ENCODE results near the gene SLAMF8. TPM values are rescaled to one million over a fixed set of nuclear protein-coding genes. Genes with fewer than 3 reads are reported as not detected.

Gene SLAMF8
- polyA plus RNA-seq, 1 donor from 2014 or later, result not detected

DNA sequence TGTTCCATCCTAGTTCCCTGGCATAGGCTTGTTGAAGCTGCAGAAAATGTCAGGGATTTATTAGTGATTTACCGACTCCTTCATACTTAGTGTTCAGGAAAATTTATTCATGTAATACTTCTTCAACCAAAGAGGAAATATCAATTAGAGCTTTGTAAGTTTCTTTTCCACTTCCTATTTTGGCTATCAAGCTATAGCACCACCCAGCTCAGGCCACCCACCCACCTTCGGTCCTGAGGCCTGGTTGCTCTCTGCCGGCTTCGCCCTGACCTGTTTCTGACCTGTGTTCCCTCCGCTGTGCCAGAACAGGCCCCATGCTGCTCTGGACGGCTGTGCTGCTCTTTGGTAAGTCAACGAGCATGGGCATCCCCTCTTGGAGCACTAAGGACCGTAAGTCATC, 24.6 kb upstream of the SLAMF8 start, which contains the start of gene FCRL6:
FCRL6 (plus strand) TSS at position 250 of the 400 bp plus-strand sequence; CDS start at position 315, 65 bp downstream.
- H3K4me3 ChIP-seq (ENCODE audit: low read length), result no peak within 1 kb of the TSS
- no peaks in the 10 kb centered on the region for H4K20me1 ChIP-seq (ENCODE audit: insufficient read depth)
- H3K27ac ChIP-seq (ENCODE audit: low read length), result no peak within 1 kb of the TSS
- no peaks in the 10 kb centered on the region for H3F3A ChIP-seq (ENCODE audit: insufficient read depth, low read length, poor library complexity, severe bottlenecking)
- H3K27me3 ChIP-seq (ENCODE audit: insufficient read depth, low read depth, low read length), result peaks cover under 1% of the 10 kb centered on the region
- no peaks in the 10 kb centered on the region for H3K9me3 ChIP-seq (ENCODE audit: low read length)
- no peak within 1 kb of the TSS for H2AFZ ChIP-seq (ENCODE audit: low read depth, low read length)
- no peaks in the 10 kb centered on the region for H3K9me2 ChIP-seq (ENCODE audit: insufficient read depth, low read length)
- H3K4me2 ChIP-seq (ENCODE audit: low read length), result no peak within 1 kb of the TSS
- no peaks in the 10 kb centered on the region for H3K36me3 ChIP-seq (ENCODE audit: insufficient read depth, low read length)
- no peaks in the 10 kb centered on the region for H3K79me2 ChIP-seq (replicated peaks; ENCODE audit: insufficient read depth, low read length)
- no peak within 1 kb of the TSS for H3K9ac ChIP-seq (ENCODE audit: low read length)
- no peak for TF ChIP-seq MXI1 (conservative IDR thresholded peaks at IDR 0.05; ENCODE audit: poor library complexity, severe bottlenecking)
- no peak for TF ChIP-seq SMC3 (conservative IDR thresholded peaks at IDR 0.05; ENCODE audit: poor library complexity)
- TF ChIP-seq TAF1 (IDR thresholded peaks at IDR 0.05; ENCODE audit: low read depth), result no peak
- no peak for TF ChIP-seq EZH2 (IDR thresholded peaks at IDR 0.05; ENCODE audit: borderline replicate concordance, insufficient read depth, low read length, poor library complexity, severe bottlenecking)
- no peak for TF ChIP-seq POLR2AphosphoS5 (IDR thresholded peaks at IDR 0.05)
- TF ChIP-seq EP300 (conservative IDR thresholded peaks at IDR 0.05; ENCODE audit: poor library complexity, severe bottlenecking), result no peak
- TF ChIP-seq, protein P1, sequence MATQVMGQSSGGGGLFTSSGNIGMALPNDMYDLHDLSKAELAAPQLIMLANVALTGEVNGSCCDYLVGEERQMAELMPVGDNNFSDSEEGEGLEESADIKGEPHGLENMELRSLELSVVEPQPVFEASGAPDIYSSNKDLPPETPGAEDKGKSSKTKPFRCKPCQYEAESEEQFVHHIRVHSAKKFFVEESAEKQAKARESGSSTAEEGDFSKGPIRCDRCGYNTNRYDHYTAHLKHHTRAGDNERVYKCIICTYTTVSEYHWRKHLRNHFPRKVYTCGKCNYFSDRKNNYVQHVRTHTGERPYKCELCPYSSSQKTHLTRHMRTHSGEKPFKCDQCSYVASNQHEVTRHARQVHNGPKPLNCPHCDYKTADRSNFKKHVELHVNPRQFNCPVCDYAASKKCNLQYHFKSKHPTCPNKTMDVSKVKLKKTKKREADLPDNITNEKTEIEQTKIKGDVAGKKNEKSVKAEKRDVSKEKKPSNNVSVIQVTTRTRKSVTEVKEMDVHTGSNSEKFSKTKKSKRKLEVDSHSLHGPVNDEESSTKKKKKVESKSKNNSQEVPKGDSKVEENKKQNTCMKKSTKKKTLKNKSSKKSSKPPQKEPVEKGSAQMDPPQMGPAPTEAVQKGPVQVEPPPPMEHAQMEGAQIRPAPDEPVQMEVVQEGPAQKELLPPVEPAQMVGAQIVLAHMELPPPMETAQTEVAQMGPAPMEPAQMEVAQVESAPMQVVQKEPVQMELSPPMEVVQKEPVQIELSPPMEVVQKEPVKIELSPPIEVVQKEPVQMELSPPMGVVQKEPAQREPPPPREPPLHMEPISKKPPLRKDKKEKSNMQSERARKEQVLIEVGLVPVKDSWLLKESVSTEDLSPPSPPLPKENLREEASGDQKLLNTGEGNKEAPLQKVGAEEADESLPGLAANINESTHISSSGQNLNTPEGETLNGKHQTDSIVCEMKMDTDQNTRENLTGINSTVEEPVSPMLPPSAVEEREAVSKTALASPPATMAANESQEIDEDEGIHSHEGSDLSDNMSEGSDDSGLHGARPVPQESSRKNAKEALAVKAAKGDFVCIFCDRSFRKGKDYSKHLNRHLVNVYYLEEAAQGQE (IDR thresholded peaks at IDR 0.05; ENCODE audit: borderline replicate concordance), result no peak
- no peak for TF ChIP-seq CTCF (IDR thresholded peaks at IDR 0.05; ENCODE audit: poor library complexity, severe bottlenecking)
- no peak for TF ChIP-seq RAD21 (conservative IDR thresholded peaks at IDR 0.05)

DNA sequence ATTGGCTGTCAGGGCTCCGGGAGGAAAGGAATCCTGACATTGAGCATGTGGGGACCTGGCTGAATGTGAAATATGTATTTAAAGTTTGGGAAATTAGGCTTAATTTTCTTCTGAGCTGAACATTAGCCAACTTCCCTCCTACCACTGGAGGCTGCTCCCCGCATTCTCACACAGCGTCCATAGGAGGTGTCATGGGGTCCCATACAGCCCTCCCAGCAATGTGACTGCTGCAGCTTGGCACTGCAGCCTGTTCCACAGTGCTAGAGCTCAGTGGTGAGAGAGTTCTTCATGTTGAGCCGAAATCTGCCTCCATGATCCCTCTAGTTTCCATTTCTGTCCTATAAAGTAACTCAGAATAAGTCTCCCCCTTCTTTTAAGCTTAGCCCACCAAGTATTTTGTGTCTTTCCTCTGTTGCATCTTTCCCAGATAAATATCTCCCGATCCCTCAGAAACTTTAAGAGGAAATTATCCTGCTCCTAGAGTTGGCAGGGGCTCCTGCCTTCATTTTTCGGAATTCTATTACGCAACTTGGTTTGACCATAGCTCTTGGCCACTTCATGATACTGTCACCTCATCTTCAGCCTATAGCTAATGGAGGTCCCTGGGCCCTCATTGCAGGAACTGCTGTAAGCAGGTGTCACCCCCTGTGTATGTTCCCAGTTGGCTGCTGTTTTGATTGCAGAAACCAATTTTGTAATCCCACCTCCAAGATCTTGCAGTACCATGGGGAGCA, 22.6 kb upstream of the SLAMF8 start:
- H3K27me3 ChIP-seq (ENCODE audit: insufficient read depth, low read depth, low read length), result no peaks in the 10 kb centered on the region
- TF ChIP-seq MXI1 (conservative IDR thresholded peaks at IDR 0.05; ENCODE audit: poor library complexity, severe bottlenecking), result no peak

More for the DNA sequence above, 22.6 kb upstream of the SLAMF8 start:
- H3K9me3 ChIP-seq (ENCODE audit: low read length), result no peaks in the 10 kb centered on the region
- H4K20me1 ChIP-seq (ENCODE audit: insufficient read depth), result no peaks in the 10 kb centered on the region
- no peaks in the 10 kb centered on the region for H3K79me2 ChIP-seq (replicated peaks; ENCODE audit: insufficient read depth, low read length)
- no peak overlapping the region for H3K4me3 ChIP-seq (ENCODE audit: low read length)
- H3K36me3 ChIP-seq (ENCODE audit: insufficient read depth, low read length), result no peaks in the 10 kb centered on the region
- no peak overlapping the region for H3K4me2 ChIP-seq (ENCODE audit: low read length)
- H3K27ac ChIP-seq (ENCODE audit: low read length), result no peak overlapping the region
- H3K9me2 ChIP-seq (ENCODE audit: insufficient read depth, low read length), result no peaks in the 10 kb centered on the region
- H3K9ac ChIP-seq (ENCODE audit: low read length), result no peak overlapping the region
- H2AFZ ChIP-seq (ENCODE audit: low read depth, low read length), result no peak overlapping the region
- H3F3A ChIP-seq (ENCODE audit: insufficient read depth, low read length, poor library complexity, severe bottlenecking), result no peaks in the 10 kb centered on the region

Data from neural cell (in vitro differentiated cells).